ENCODE results near the gene PLEKHG4.
A peak's percentile ranks its signal among the peaks of the same experiment; 100 is the strongest.

- peak; percentile 24; the same call in 1 of the 2 replicates for TF ChIP-seq CTCF (IDR thresholded peaks at IDR 0.05)
- no peak for TF ChIP-seq MAX (IDR thresholded peaks at IDR 0.05; ENCODE audit: low read depth)
- TF ChIP-seq REST (IDR thresholded peaks at IDR 0.05; ENCODE audit: low read depth, low read length) = no peak
- no peak for TF ChIP-seq RXRA (IDR thresholded peaks at IDR 0.05; ENCODE audit: borderline replicate concordance, low read depth)
- TF ChIP-seq POLR2AphosphoS5 (IDR thresholded peaks at IDR 0.05; ENCODE audit: low read depth, low read length) = no peak
- no peak for TF ChIP-seq MXI1 (IDR thresholded peaks at IDR 0.05; ENCODE audit: low read depth, low read length)
- no peak for TF ChIP-seq EP300 (IDR thresholded peaks at IDR 0.05; ENCODE audit: borderline replicate concordance in 1 of 2, low read depth in 1 of 2, low read length in 1 of 2)
Measured at GRCh38 chr16:67264277-67264676, 15.1 kb upstream of the PLEKHG4 start.

Data from SK-N-SH (cell line).